ENCODE measurements around the gene DNAJB4.
"Not testable (repeated sequence)": the region's sequence is repeated elsewhere in the genome, so short reads cannot be mapped to it uniquely, and the experiment has no call there.

DNAJB4 gene

GRCh38 chr1:77991638-77992037, 13.1 kb upstream of the DNAJB4 start:
- no peak for DNase-seq

GRCh38 chr1:77994117-77994705, 10.5 kb upstream of the DNAJB4 start:
- DNase-seq: no peak

- no peak for DNase-seq
Observed at GRCh38 chr1:77996734-77997133, 8.0 kb upstream of the DNAJB4 start.

GRCh38 chr1:78000536-78000935, 4.2 kb upstream of the DNAJB4 start:
- DNase-seq: not testable (repeated sequence)

GRCh38 chr1:78003070-78003746, 1.5 kb upstream of the DNAJB4 start:
- no peak for DNase-seq

GRCh38 chr1:78003882-78004718, 639 bp upstream of the DNAJB4 start:
- DNase-seq: peak; percentile 69

- DNase-seq: no peak
Observed at GRCh38 chr1:78005448-78005722, 646 bp downstream of the DNAJB4 start.

- DNase-seq: no peak
Observed at GRCh38 chr1:78005755-78006154, 1.0 kb downstream of the DNAJB4 start.

- no peak for DNase-seq
Observed at GRCh38 chr1:78006521-78006920, 1.8 kb downstream of the DNAJB4 start.

GRCh38 chr1:78007677-78008341, 3.1 kb downstream of the DNAJB4 start:
- DNase-seq: no peak

- no peak for DNase-seq
Observed at GRCh38 chr1:78009276-78009675, 4.5 kb downstream of the DNAJB4 start.

- DNase-seq: no peak
Observed at GRCh38 chr1:78009836-78010235, 5.1 kb downstream of the DNAJB4 start.

- DNase-seq: no peak
Observed at GRCh38 chr1:78011050-78011449, 6.3 kb downstream of the DNAJB4 start.

- DNase-seq: no peak
Observed at GRCh38 chr1:78015148-78015547, 10.4 kb downstream of the DNAJB4 start.

GRCh38 chr1:78019024-78019423, 14.3 kb downstream of the DNAJB4 start:
- DNase-seq: no peak

GRCh38 chr1:78021134-78021533, 16.4 kb downstream of the DNAJB4 start:
- DNase-seq: not testable (repeated sequence)

- no peak for DNase-seq
Observed at GRCh38 chr1:78029793-78030192, 25.1 kb downstream of the DNAJB4 start.

GRCh38 chr1:78032996-78033796, 28.5 kb downstream of the DNAJB4 start:
- DNase-seq: no peak

- DNase-seq: no peak
Observed at GRCh38 chr1:78033797-78034172, 29.0 kb downstream of the DNAJB4 start.

GRCh38 chr1:78035121-78035520, 30.4 kb downstream of the DNAJB4 start:
- no peak for DNase-seq

- DNase-seq: no peak
Observed at GRCh38 chr1:78036450-78036849, 31.7 kb downstream of the DNAJB4 start.

GRCh38 chr1:78038071-78038470, 33.3 kb downstream of the DNAJB4 start:
- no peak for DNase-seq

GRCh38 chr1:78038491-78038939, 33.8 kb downstream of the DNAJB4 start:
- no peak for DNase-seq
